GM10847 (cell line): Measurements from ENCODE around the gene FGF7.

Experiments used
- POLR2A ChIP-seq: IDR thresholded peaks from 2 replicates; pipeline ENCODE4 v1.6.1; 2011; ENCODE audit not compliant: insufficient read length; ENCODE audit errors: extremely low read depth

FGF7 gene

DNA sequence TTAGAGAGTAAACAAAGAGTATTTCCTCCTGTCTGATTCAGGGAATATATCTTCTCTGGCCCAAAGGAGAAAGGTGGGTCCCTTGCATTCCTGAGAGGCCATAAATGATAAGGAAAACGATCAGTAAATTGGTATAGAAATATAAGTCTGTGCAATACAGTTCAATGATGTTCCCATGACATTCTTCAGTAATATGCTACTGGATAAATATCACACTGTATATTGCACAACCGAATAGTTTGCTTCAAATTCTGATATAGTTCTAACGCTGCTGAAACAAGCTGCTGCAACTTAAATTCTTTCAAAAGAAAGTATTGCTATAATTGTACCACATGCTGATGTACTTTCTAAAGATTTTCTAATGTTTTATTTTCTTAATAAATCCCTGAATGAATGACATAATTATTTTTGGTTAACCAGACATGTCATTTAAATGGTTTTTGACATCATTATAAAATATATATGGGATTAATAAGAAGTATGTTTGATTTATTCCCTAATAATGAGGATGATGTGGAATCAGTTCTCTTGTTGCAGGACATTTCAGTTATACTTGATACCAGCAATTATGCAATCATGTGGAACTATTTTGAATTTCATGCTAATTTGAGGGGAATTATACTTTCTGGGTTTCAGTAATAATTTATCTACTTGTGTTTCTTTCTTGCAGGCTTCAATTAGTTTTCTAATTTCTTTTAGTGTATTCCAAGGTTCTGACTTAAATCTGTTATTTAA is 44.9 kb downstream of the FGF7 start:
- TF ChIP-seq POLR2A, result no peak

DNA sequence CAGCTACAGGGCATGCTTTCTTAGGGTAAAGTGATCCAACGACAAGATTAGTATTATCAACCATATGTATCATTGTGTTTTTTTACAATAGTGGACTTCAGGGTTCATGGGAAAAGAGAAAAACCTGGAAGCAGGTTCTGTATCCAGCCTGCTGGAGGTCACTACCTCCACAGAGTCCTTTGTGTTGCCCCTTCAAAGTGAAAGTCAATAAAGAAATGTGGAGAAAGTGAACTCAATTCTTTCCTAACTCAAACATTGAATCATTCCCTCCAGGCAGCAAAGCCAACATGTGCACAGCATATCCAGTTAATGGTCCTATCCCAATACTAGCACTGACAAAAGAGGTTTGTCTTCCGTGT is 45.4 kb downstream of the FGF7 start:
- no peak for TF ChIP-seq POLR2A

GRCh38 chr15:49471733-49472132 is 48.7 kb downstream of the FGF7 start:
- TF ChIP-seq POLR2A, result no peak

GRCh38 chr15:49472338-49472737 is 49.3 kb downstream of the FGF7 start:
- TF ChIP-seq POLR2A, result no peak

GRCh38 chr15:49473031-49473430 is 50.0 kb downstream of the FGF7 start:
- TF ChIP-seq POLR2A, result no peak

GRCh38 chr15:49490966-49491365 is 67.9 kb downstream of the FGF7 start:
- no peak for TF ChIP-seq POLR2A

DNA sequence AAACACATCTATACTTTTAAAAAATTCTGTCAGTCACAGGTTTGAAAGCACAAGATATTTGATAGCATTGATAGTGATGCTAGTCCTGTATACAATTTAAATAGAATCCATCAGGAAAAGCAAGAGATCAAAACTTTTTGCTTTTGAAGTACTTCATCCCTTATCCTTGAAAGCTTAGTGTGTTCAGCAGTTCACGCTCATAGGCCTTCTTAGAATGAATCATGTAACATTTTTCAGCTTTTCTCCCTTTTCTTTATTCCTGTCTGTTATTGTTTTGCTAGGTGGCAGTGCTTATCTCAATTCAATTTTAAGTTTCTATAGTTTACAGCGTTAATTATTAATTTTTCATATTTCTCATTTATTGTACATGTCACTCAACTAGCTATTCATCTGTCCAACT is 69.1 kb downstream of the FGF7 start:
- no peak for TF ChIP-seq POLR2A

GRCh38 chr15:49492830-49493229 is 69.8 kb downstream of the FGF7 start:
- no peak for TF ChIP-seq POLR2A

- TF ChIP-seq POLR2A, result no peak
These were observed 71.8 kb downstream of the FGF7 start for GRCh38 chr15:49494842-49495241.

GRCh38 chr15:49495993-49496753 is 73.1 kb downstream of the FGF7 start:
- TF ChIP-seq POLR2A, result no peak

DNA sequence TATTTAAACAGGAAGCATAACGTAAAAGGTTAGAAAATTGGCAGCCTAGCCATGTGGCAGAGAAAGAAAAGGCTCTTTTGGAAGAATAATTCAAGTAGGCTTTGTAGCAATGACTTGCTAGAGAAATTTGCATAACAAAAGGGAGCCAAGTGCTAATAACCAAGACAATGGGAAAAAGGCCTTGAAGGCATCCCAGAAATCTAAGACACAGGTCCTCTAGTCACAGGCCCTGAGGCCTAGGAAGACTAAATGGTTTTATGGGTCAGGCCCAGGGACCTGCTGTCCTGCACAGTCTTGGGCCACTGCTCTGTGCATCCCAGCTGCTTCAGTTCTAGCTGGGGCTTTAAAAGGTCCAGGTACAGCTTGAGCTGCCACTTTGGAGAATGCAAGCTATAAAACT is 78.5 kb downstream of the FGF7 start:
- TF ChIP-seq POLR2A, result no peak

DNA sequence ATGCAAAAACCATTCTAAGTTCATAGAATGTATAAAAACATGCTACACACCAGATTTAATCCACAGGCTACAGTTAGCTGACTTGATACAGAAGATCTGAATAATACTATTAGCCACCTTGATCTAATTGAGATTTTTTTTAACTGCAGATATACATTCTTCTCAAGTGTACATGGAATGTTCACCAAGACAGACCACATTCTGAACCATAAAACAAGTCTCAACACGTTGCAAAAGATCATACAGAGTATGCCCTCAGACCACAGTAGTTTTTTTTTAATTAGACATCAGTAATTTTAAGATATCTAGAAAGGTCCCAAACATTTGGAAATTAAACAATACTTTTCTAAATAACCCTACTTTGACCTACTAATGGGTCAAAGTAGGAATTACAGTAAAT is 83.3 kb downstream of the FGF7 start:
- TF ChIP-seq POLR2A, result no peak

GRCh38 chr15:49507261-49507660 is 84.2 kb downstream of the FGF7 start:
- no peak for TF ChIP-seq POLR2A

- TF ChIP-seq POLR2A, result no peak
These were observed 98.8 kb downstream of the FGF7 start for GRCh38 chr15:49521802-49522201.

DNA sequence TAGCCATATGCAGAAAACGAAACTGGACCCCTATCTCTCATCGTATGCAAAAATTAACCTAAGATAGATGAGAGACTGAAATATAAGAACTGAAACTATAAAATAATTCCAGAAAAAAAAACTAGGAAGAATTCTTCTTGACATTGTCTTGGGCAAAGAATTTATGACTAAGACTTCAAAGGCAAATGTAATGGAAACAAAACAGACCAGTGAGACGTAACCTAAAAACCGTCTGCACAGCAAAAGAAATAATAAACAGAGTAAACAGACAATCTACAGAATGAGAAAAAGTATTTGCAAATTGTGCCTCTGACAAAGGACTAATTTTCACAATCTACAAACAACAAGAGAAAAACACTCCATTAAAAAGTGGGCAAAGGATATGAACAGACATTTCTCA is 105.2 kb downstream of the FGF7 start:
- no peak for TF ChIP-seq POLR2A

DNA sequence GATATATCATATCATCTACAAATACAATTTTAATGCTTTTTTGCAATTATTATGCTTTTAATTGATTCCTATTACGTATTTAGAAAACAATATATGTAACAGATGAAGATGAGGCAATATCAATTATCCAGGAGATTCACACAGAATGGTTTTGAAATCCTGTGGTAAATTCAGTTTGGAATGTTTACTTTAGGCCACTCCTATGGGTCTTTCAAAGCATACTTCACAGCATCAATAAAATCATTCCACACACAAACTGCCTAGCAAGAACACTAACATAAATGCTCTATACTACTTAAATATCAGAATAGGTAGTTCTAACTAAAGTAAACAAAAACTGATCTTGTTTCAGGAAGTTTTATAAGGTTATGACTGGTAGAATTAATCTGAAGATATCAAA is 107.0 kb downstream of the FGF7 start:
- TF ChIP-seq POLR2A, result no peak
